ENCODE data around the gene TNRC6A.

DNA sequence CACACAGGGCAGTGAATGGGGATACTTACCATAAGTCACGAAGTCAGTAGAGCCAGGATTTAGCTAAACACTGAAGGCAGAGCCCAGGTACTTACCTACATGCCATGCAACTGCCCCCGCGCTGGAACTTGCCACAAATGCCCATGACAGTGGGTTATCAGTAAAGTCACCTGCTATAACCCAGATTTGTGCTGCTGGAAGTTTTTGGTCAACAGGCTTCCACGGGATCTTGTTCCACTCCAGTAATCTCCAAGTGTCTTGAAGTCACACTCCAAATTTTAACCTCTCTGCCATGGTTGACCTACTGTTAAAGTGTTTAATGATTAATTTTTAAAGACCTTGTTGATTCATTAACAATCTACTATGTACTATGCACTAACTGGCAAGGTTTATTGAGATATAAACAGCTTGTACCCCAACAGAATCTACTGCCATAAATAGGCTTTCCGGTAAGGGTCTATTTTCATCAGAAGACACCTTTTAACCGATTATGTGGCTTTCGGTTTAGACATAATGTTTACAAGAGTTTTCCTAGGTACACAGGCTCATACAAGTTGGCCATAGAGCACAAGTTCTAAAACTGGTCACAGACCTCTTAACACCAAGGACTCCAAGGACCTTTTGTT is 110.0 kb downstream of the TNRC6A start:
- no peak for TF ChIP-seq ZNF274 (IDR thresholded peaks at IDR 0.05; ENCODE audit: low read depth, low read length)
- no peak for TF ChIP-seq SUZ12 (IDR thresholded peaks at IDR 0.05; ENCODE audit: extremely low read depth, insufficient read depth, insufficient read length)

Data from NT2/D1 (cell line).